Measurements from ENCODE around the gene PDZD2. TPM values are rescaled to one million over a fixed set of nuclear protein-coding genes. Genes with fewer than 3 reads are reported as not detected.

Gene PDZD2
- total RNA-seq, 4 donors from 2014 or later = 10.2 to 15.0 (median 12.2) TPM

DNA sequence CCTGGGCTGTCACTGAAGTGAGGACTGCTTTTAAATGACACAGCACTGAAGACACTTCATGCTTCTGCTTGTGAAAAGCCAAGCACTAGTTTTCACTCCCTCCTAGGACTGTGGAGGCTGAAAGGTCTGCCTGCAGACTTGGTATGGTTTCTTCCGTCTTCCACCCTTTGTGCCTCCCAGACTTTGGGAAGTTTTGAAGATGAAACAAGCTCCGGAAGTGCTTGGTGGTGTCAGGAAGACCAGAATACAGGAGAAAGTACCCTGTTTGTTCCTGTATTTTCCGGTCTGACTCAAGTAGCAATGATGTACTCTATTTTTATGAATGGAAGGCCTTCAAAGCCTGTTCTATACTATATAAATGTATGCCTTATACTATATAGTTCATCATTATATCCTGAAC, 222.7 kb downstream of the PDZD2 start:
- intact Hi-C loops (cut with DNase I) = no loop called here
- DNase-seq (ENCODE audit: extremely low spot score) = no peak
- Histone ChIP-seq H3K4me1 (peaks cover 0 to 5% (median 0%) of the 10 kb centered on the region in 4 donors), H3K4me3 (no peak overlapping the region), H3K9me3 (peaks cover 0 to 24% (median 22%) of the 10 kb centered on the region in 4 donors), H3K36me3 (peaks cover 0 to 16% (median 0%) of the 10 kb centered on the region in 4 donors), H3K27ac (replicated peaks in 1 of 4) (no peak overlapping the region), H3K27me3 (peaks cover 0 to 26% (median 0%) of the 10 kb centered on the region in 4 donors)
- 74% methylated on average over 3 of the region's 3 CpGs for WGBS
- TF ChIP-seq POLR2A (IDR thresholded peaks at IDR 0.05; ENCODE audit: low read depth) (no peak), EP300 (IDR thresholded peaks at IDR 0.05) (no peak), POLR2AphosphoS5 (IDR thresholded peaks at IDR 0.05) (no peak)
- TF ChIP-seq, protein P1, sequence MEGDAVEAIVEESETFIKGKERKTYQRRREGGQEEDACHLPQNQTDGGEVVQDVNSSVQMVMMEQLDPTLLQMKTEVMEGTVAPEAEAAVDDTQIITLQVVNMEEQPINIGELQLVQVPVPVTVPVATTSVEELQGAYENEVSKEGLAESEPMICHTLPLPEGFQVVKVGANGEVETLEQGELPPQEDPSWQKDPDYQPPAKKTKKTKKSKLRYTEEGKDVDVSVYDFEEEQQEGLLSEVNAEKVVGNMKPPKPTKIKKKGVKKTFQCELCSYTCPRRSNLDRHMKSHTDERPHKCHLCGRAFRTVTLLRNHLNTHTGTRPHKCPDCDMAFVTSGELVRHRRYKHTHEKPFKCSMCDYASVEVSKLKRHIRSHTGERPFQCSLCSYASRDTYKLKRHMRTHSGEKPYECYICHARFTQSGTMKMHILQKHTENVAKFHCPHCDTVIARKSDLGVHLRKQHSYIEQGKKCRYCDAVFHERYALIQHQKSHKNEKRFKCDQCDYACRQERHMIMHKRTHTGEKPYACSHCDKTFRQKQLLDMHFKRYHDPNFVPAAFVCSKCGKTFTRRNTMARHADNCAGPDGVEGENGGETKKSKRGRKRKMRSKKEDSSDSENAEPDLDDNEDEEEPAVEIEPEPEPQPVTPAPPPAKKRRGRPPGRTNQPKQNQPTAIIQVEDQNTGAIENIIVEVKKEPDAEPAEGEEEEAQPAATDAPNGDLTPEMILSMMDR (IDR thresholded peaks at IDR 0.05) = no peak

DNA sequence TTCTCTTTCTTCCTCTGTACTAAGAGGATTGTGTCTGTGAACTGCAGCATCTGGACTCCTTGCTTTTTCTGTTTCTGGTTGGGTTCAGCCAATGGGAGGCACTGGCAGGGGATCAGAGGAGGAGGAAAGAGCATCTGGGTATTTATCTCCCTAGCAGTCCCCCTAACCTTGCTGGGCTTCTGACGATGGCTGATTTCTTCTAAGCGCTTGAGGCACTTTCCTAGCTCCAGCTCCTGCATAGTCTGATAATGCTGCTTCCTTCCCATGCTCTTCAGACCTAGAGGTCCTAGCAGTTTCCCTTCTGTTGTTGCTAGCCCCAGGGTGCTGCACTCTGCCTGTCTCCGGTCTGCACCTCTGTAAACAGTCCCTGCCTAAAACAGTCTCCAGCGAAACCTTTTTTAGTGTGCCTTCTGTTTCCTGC, 225.1 kb downstream of the PDZD2 start:
- Histone ChIP-seq H3K4me3 (no peak overlapping the region), H3K36me3 (peaks cover 0 to 7% (median 0%) of the 10 kb centered on the region in 4 donors), H3K4me1 (peaks cover 0 to 13% (median 0%) of the 10 kb centered on the region in 4 donors), H3K27ac (replicated peaks in 1 of 4) (no peak overlapping the region), H3K9me3 (peaks cover 0 to 15% (median 14%) of the 10 kb centered on the region in 4 donors), H3K27me3 (peaks cover 0 to 6% (median 0%) of the 10 kb centered on the region in 4 donors)
- no peak for DNase-seq (ENCODE audit: extremely low spot score)
- 47% methylated on average over 4 of the region's 4 CpGs for WGBS
- TF ChIP-seq, protein P1 (IDR thresholded peaks at IDR 0.05) = no peak
- TF ChIP-seq EP300 (IDR thresholded peaks at IDR 0.05) (no peak), POLR2A (IDR thresholded peaks at IDR 0.05; ENCODE audit: low read depth) (no peak), POLR2AphosphoS5 (IDR thresholded peaks at IDR 0.05) (no peak)
- intact Hi-C loops (cut with DNase I) = no loop called here

DNA sequence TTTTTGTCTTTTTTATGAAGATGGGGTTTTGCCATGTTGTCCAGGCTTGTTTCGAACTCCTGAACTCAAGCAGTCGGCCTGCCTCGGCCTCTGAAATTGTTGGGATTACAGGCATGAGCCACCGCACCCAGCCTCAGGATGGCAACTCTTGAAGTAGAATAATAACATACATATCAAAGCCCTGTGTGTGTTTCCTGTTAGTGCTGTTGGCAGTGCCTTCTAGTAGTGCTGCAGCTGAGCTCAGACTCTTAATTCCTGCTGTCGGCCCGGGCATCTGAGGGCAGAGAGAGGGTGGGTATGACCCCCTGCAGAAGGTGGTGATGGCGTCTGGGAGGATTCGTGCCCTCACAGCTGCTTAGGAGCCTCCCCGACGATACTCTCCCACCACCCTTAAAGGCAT, 227.2 kb downstream of the PDZD2 start:
- no peak for DNase-seq (ENCODE audit: extremely low spot score)
- Histone ChIP-seq H3K4me3 (no peak overlapping the region), H3K27ac (replicated peaks in 1 of 4) (no peak overlapping the region), H3K9me3 (no peaks in the 10 kb centered on the region), H3K27me3 (no peaks in the 10 kb centered on the region), H3K4me1 (peaks cover 3 to 18% (median 4%) of the 10 kb centered on the region in 4 donors), H3K36me3 (peaks cover 0 to 6% (median 0%) of the 10 kb centered on the region in 4 donors)
- TF ChIP-seq EP300 (IDR thresholded peaks at IDR 0.05) (no peak), POLR2A (IDR thresholded peaks at IDR 0.05; ENCODE audit: low read depth) (no peak), POLR2AphosphoS5 (IDR thresholded peaks at IDR 0.05) (no peak)
- TF ChIP-seq, protein P1 (IDR thresholded peaks at IDR 0.05) = no peak
- 76% methylated on average over 10 of the region's 10 CpGs for WGBS
- intact Hi-C loops (cut with DNase I) = no loop called here

DNA sequence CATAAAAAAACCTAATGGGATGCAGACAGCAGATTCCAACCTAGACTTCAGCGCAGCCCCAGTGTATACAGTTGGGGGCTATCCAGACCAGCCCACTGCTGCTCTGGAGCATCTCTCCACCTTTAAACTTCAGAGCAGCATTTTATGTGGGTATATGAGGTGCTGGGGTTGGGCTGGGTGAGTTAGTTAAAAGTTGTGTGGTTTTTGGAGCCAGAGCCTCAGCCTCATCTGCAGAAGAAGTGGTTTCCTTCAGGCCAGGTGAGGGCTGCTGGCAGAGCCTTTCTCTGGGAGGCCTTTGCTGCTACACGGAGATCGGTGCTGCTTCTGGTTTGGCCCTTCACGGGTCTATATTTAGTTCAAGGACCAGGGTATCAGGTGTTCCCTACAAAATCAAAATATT, 228.3 kb downstream of the PDZD2 start:
- WGBS = 88% methylated on average over 3 of the region's 4 CpGs
- TF ChIP-seq POLR2A (IDR thresholded peaks at IDR 0.05; ENCODE audit: low read depth) (no peak), EP300 (IDR thresholded peaks at IDR 0.05) (no peak), POLR2AphosphoS5 (IDR thresholded peaks at IDR 0.05) (no peak)
- TF ChIP-seq, protein P1 (IDR thresholded peaks at IDR 0.05) = no peak
- peaks cover 3 to 14% (median 4%) of the 10 kb centered on the region in 4 donors for H3K4me1 ChIP-seq
- no peaks in the 10 kb centered on the region for H3K36me3 ChIP-seq
- H3K27ac ChIP-seq (replicated peaks in 1 of 4) = no peak overlapping the region
- intact Hi-C loops (cut with DNase I) = no loop called here
- no peaks in the 10 kb centered on the region for H3K27me3 ChIP-seq
- no peak overlapping the region for H3K4me3 ChIP-seq
- no peaks in the 10 kb centered on the region for H3K9me3 ChIP-seq
- no peak for DNase-seq (ENCODE audit: extremely low spot score)

DNA sequence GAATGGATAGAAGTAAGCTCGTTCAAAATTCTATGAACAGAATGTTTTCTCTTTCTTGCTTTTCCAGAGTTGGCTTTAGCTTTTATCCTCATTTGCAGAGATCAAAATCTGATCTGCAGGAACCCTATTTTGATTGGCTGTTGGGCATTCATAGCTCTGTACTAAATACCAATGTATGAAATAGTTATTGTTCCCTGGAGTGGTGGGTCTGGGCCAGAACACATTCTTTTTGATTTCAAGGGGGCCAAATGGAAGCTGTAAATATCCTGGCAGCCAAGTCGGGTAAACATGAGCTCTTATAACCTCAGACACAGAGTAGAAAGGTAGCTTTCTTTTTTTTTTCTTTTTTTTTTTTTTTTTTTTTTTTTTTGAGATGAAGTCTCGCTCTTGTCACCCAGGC, 241.5 kb downstream of the PDZD2 start:
- 86% methylated on average over 3 of the region's 3 CpGs for WGBS

More for the DNA sequence above, 241.5 kb downstream of the PDZD2 start:
- no peaks in the 10 kb centered on the region for H3K9me3 ChIP-seq
- no peak for DNase-seq (ENCODE audit: extremely low spot score)
- TF ChIP-seq POLR2AphosphoS5 (IDR thresholded peaks at IDR 0.05) (no peak), POLR2A (IDR thresholded peaks at IDR 0.05; ENCODE audit: low read depth) (no peak), EP300 (IDR thresholded peaks at IDR 0.05) (no peak)
- TF ChIP-seq, protein P1 (IDR thresholded peaks at IDR 0.05) = no peak
- no peak overlapping the region for H3K27ac ChIP-seq (replicated peaks in 1 of 4)
- H3K36me3 ChIP-seq = no peaks in the 10 kb centered on the region
- H3K4me1 ChIP-seq = no peaks in the 10 kb centered on the region
- intact Hi-C loops (cut with DNase I) = no loop called here
- H3K4me3 ChIP-seq = no peak overlapping the region
- no peaks in the 10 kb centered on the region for H3K27me3 ChIP-seq

Measured in esophagus muscularis mucosa (tissue), 4 donors.